Chondrocyte (in vitro differentiated cells): ENCODE data around the gene MYMK. TPM values are rescaled to one million over a fixed set of nuclear protein-coding genes. Genes with fewer than 3 reads are reported as not detected.
"Not testable (repeated sequence)": the region's sequence is repeated elsewhere in the genome, so short reads cannot be mapped to it uniquely, and the experiment has no call there.

Experiments
- DNase-seq: peaks from one replicate; pipeline ENCODE4 v3.0.0; 2021; ENCODE audit warnings: mixed read lengths, low spot score
- H3K27ac Mint-ChIP-seq: one replicate; pipeline ENCODE4 v1.8.0; 2021; ENCODE audit warnings: mild to moderate bottlenecking, moderate library complexity, mixed read lengths; ENCODE audit not compliant: unreplicated experiment
- H3K27me3 Mint-ChIP-seq: 2 replicates; pipeline ENCODE4 v1.8.0; 2021; ENCODE audit warnings: low read depth, mixed read lengths
- H3K36me3 Mint-ChIP-seq: 2 replicates; pipeline ENCODE4 v1.8.0; 2021; ENCODE audit warnings: low read depth, mixed read lengths
- H3K4me1 Mint-ChIP-seq: 2 replicates; pipeline ENCODE4 v1.8.0; 2021; ENCODE audit warnings: low read depth, mild to moderate bottlenecking, mixed read lengths
- H3K4me3 Mint-ChIP-seq: one replicate; pipeline ENCODE4 v1.8.0; 2021; ENCODE audit warnings: mild to moderate bottlenecking, moderate library complexity, mixed read lengths; ENCODE audit not compliant: unreplicated experiment
- H3K9me3 Mint-ChIP-seq: 2 replicates; pipeline ENCODE4 v1.8.0; 2021; ENCODE audit warnings: low read depth, mixed read lengths
- CTCF ChIP-seq: fragments of 200-600 bp; sonication (generic); IDR thresholded peaks from 2 replicates; pipeline ENCODE4 v1.5.0; 2021; ENCODE audit warnings: antibody characterized with exemption, mild to moderate bottlenecking, moderate library complexity
- total RNA-seq: library from RNA; stranded (reverse); gene quantifications from 3 replicates; pipeline ENCODE4 v1.2.1, GENCODE V29; 2021

MYMK gene
- total RNA-seq, 1 donor from 2014 or later: not detected

GRCh38 chr9:133566382-133566781 is 41.6 kb upstream of the MYMK start:
- TF ChIP-seq CTCF: no peak
- H3K36me3 Mint-ChIP-seq: no peaks in the 10 kb centered on the region
- DNase-seq: no peak
- no peak overlapping the region for H3K4me3 Mint-ChIP-seq
- H3K27ac Mint-ChIP-seq: no peak overlapping the region
- no peaks in the 10 kb centered on the region for H3K9me3 Mint-ChIP-seq
- peaks cover 7% of the 10 kb centered on the region for H3K4me1 Mint-ChIP-seq
- H3K27me3 Mint-ChIP-seq: peaks cover 22% of the 10 kb centered on the region

DNA sequence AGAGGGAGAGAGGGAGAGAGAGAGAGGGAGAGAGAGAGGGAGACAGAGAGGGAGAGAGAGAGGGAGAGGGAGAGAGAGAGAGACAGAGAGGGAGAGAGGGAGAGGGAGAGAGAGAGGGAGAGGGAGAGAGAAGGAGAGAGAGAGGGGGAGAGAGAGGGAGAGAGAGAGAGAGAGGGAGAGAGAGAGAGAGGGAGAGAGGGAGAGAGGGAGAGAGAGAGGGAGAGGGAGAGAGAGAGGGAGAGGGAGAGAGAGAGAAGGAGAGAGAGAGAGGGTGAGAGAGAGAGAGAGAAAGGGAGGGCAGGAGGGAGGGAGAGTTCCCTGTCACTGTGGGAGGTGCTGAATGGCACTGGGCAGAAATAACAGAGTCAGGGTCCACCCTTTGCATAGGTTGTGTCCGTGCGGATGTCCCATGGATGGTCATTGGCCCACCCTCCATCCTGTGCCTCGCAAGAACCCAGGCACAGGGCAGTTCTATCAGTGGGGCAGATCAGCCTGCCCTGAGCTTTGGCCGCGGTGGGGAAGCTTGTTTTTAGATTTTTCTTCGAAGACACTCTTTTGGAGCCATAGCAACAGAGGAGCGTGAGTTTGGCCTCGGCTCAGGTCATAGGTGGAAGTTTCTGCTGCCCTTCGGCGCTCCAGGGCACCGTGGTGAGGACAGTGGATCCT is 39.8 kb upstream of the MYMK start:
- H3K36me3 Mint-ChIP-seq: no peaks in the 10 kb centered on the region
- no peak for DNase-seq
- peaks cover 17% of the 10 kb centered on the region for H3K27me3 Mint-ChIP-seq
- peaks cover 11% of the 10 kb centered on the region for H3K4me1 Mint-ChIP-seq
- TF ChIP-seq CTCF: no peak
- H3K4me3 Mint-ChIP-seq: no peak overlapping the region
- no peaks in the 10 kb centered on the region for H3K9me3 Mint-ChIP-seq
- no peak overlapping the region for H3K27ac Mint-ChIP-seq

DNA sequence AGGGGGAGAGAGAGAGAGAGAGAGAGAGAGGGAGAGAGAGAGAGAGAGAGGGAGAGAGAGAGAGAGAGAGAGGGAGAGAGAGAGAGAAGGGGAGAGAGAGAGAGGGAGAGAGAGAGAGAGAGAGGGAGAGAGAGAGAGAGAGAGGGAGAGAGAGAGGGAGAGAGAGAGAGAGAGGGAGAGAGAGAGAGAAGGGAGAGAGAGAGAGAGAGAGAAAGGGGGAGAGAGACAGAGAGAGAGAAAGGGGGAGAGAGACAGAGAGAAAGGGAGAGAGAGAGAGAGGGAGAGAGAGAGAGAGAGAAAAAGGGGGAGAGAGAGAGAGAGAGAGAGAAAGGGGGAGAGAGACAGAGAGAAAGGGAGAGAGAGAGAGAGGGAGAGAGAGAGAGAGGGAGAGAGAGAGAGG is 39.1 kb upstream of the MYMK start:
- Mint-ChIP-seq H3K27ac (peak overlapping the region; percentile 74), H3K27me3 (peaks cover 14% of the 10 kb centered on the region), H3K4me1 (peaks cover 14% of the 10 kb centered on the region)
- H3K4me3 Mint-ChIP-seq, DNase-seq, H3K36me3 Mint-ChIP-seq, H3K9me3 Mint-ChIP-seq: not testable (repeated sequence)

- Mint-ChIP-seq H3K36me3 (no peaks in the 10 kb centered on the region), H3K4me1 (peaks cover 19% of the 10 kb centered on the region), H3K27ac (peak overlapping the region; percentile 74), H3K27me3 (peaks cover 13% of the 10 kb centered on the region), H3K9me3 (no peaks in the 10 kb centered on the region), H3K4me3 (no peak overlapping the region)
- DNase-seq: no peak
- TF ChIP-seq CTCF: no peak
Observed at GRCh38 chr9:133563291-133563796, 38.6 kb upstream of the MYMK start.

DNA sequence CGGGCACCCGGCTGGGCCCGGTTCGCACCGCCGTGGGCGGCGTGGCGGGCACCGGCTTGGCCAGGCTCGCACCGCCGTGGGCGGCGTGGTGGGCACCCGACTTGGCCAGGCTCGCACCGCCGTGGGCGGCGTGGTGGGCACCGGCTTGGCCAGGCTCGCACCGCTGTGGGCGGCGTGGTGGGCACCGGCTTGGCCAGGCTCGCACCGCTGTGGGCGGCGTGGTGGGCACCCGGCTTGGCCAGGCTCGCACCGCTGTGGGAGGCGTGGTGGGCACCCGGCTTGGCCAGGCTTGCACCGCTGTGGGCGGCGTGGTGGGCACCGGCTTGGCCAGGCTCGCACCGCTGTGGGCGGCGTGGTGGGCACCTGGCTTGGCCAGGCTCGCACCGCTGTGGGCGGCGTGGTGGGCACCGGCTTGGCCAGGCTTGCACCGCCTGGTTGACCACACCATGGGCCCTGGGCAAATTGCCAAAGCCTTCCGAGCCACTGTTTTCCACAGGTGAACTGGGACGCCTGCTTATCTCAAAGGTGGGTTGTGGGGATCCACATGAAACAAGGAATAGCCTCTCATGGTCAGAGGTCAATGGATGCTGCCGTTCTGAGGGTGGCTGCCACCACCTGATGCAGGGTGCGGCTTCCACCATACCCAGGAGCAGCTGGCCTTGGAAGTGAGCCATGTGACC is 38.0 kb upstream of the MYMK start:
- peaks cover 12% of the 10 kb centered on the region for H3K27me3 Mint-ChIP-seq
- H3K4me3 Mint-ChIP-seq: no peak overlapping the region
- no peak for DNase-seq
- H3K9me3 Mint-ChIP-seq: no peaks in the 10 kb centered on the region
- H3K27ac Mint-ChIP-seq: no peak overlapping the region
- no peaks in the 10 kb centered on the region for H3K36me3 Mint-ChIP-seq
- peaks cover 25% of the 10 kb centered on the region for H3K4me1 Mint-ChIP-seq
- no peak for TF ChIP-seq CTCF
